GM23338 (cell line): ENCODE data around the gene UQCR11. TPM values are rescaled to one million over a fixed set of nuclear protein-coding genes. Genes with fewer than 3 reads are reported as not detected.

Experiments used
- ATAC-seq: fragments of 200-7000 bp; cut with Tn5 transposase; 3 replicates; pipeline ENCODE4 v1.9.1; 2020
- DNase-seq: peaks from one replicate; pipeline ENCODE4 v3.0.0-alpha.2; 2015; ENCODE audit warnings: low spot score
- H2AFZ ChIP-seq: fragments of 200-600 bp; sonication (generic); 2 replicates; pipeline ENCODE4 v1.8.0; 2016; ENCODE audit warnings: antibody characterized with exemption, mild to moderate bottlenecking, moderate library complexity
- H3F3A ChIP-seq: fragments of 200-600 bp; sonication (generic); replicated peaks from 2 replicates; pipeline ENCODE4 v1.8.0; 2017; ENCODE audit warnings: antibody characterized with exemption, mixed run types, low read depth
- H3K27ac ChIP-seq: fragments of 200-600 bp; sonication (generic); 2 replicates; pipeline ENCODE4 v1.6.1; 2016; ENCODE audit warnings: low read depth
- H3K27me3 ChIP-seq: fragments of 200-600 bp; sonication (generic); 2 replicates; pipeline ENCODE4 v1.8.0; 2016; ENCODE audit warnings: mild to moderate bottlenecking, mixed run types, moderate library complexity; ENCODE audit not compliant: insufficient read depth
- H3K36me3 ChIP-seq: fragments of 200-600 bp; sonication (generic); 2 replicates; pipeline ENCODE4 v1.8.0; 2016; ENCODE audit warnings: mild to moderate bottlenecking; ENCODE audit not compliant: insufficient read depth
- H3K4me1 ChIP-seq: fragments of 200-600 bp; sonication (generic); 2 replicates; pipeline ENCODE4 v1.8.0; 2016; ENCODE audit warnings: mild to moderate bottlenecking, moderate library complexity; ENCODE audit not compliant: insufficient read depth
- H3K4me2 ChIP-seq: fragments of 200-600 bp; sonication (generic); 2 replicates; pipeline ENCODE4 v1.7.1; 2017; ENCODE audit warnings: mixed run types
- H3K4me3 ChIP-seq: fragments of 200-600 bp; sonication (generic); 2 replicates; pipeline ENCODE4 v1.6.1; 2016; ENCODE audit warnings: mixed run types
- H3K79me2 ChIP-seq: fragments of 200-600 bp; sonication (generic); replicated peaks from 2 replicates; pipeline ENCODE4 v1.8.0; 2017; ENCODE audit warnings: mild to moderate bottlenecking; ENCODE audit not compliant: insufficient read depth
- H3K9me2 ChIP-seq: fragments of 200-600 bp; sonication (generic); 2 replicates; pipeline ENCODE4 v1.8.0; 2017; ENCODE audit not compliant: insufficient read depth
- H4K20me1 ChIP-seq: fragments of 200-600 bp; sonication (generic); replicated peaks from 2 replicates; pipeline ENCODE4 v1.8.0; 2017; ENCODE audit warnings: mild to moderate bottlenecking; ENCODE audit not compliant: insufficient read depth
- H3K27ac Mint-ChIP-seq: 2 replicates; pipeline ENCODE4 v1.8.0; 2020; ENCODE audit warnings: inconsistent platforms, mild to moderate bottlenecking, moderate library complexity, mixed read lengths
- H3K27me3 Mint-ChIP-seq: 3 replicates; pipeline ENCODE4 v1.8.0; 2022; ENCODE audit warnings: low read depth, mild to moderate bottlenecking, moderate library complexity, mixed read lengths, inconsistent platforms; ENCODE audit not compliant: insufficient read depth, poor library complexity
- H3K36me3 Mint-ChIP-seq: 3 replicates; pipeline ENCODE4 v1.8.0; 2021; ENCODE audit warnings: low read depth, mild to moderate bottlenecking, inconsistent platforms, moderate library complexity, mixed read lengths
- H3K4me1 Mint-ChIP-seq: 3 replicates; pipeline ENCODE4 v1.8.0; 2020; ENCODE audit warnings: mild to moderate bottlenecking, inconsistent platforms, mixed read lengths
- H3K4me3 Mint-ChIP-seq: 3 replicates; pipeline ENCODE4 v1.8.0; 2021; ENCODE audit warnings: moderate library complexity, mild to moderate bottlenecking, inconsistent platforms, mixed read lengths
- H3K9me3 Mint-ChIP-seq: 3 replicates; pipeline ENCODE4 v1.8.0; 2020; ENCODE audit warnings: moderate library complexity, mild to moderate bottlenecking, inconsistent platforms, mixed read lengths
- CREB1 ChIP-seq: fragments of 250-450 bp; sonication (Bioruptor Pico); IDR thresholded peaks from 2 replicates; pipeline ENCODE4 v1.5.0; 2020; ENCODE audit warnings: low read depth, mild to moderate bottlenecking, moderate library complexity
- CTCF ChIP-seq, 2 experiments: fragments of 200-600 bp in 1 of 2; sonication (generic) in 1 of 2; conservative IDR thresholded peaks; 2 replicates each; pipeline versions ENCODE4 v1.5.1 to v1.6.1; 2016 to 2017; ENCODE audit warnings: antibody characterized with exemption in 2 of 2, low read depth in 2 of 2, mild to moderate bottlenecking in 2 of 2, moderate library complexity in 1 of 2
- ETS1 ChIP-seq: IDR thresholded peaks from 2 replicates; pipeline ENCODE4 v1.6.1; 2016; ENCODE audit warnings: antibody characterized with exemption
- EZH2 ChIP-seq: fragments of 200-600 bp; sonication (generic); IDR thresholded peaks from one replicate; pipeline ENCODE4 v1.8.0; 2017; ENCODE audit warnings: antibody characterized with exemption, mild to moderate bottlenecking, low read depth; ENCODE audit not compliant: unreplicated experiment
- EZH2phosphoT487 ChIP-seq: fragments of 200-600 bp; sonication (generic); IDR thresholded peaks from one replicate; pipeline ENCODE4 v1.8.1; 2018; ENCODE audit warnings: antibody characterized with exemption; ENCODE audit not compliant: unreplicated experiment
- JUNB ChIP-seq: IDR thresholded peaks from one replicate; pipeline ENCODE4 v1.6.1; 2016; ENCODE audit warnings: antibody characterized with exemption; ENCODE audit not compliant: unreplicated experiment
- NANOG ChIP-seq: IDR thresholded peaks from 2 replicates; pipeline ENCODE4 v1.6.1; 2016; ENCODE audit warnings: antibody characterized with exemption, borderline replicate concordance
- POLR2AphosphoS5 ChIP-seq: IDR thresholded peaks from 2 replicates; pipeline ENCODE4 v1.6.1; 2016; ENCODE audit warnings: antibody characterized with exemption, low read depth
- REST ChIP-seq: IDR thresholded peaks from one replicate; pipeline ENCODE4 v1.6.1; 2018; ENCODE audit warnings: antibody characterized with exemption; ENCODE audit not compliant: unreplicated experiment
- STAT1 ChIP-seq: IDR thresholded peaks from one replicate; pipeline ENCODE4 v1.6.1; 2016; ENCODE audit warnings: antibody characterized with exemption; ENCODE audit not compliant: unreplicated experiment
- ZNF114 ChIP-seq: fragments of 250-450 bp; sonication (Bioruptor Pico); IDR thresholded peaks from 2 replicates; pipeline ENCODE4 v1.5.0; 2020; ENCODE audit warnings: mild to moderate bottlenecking, moderate library complexity
- ZNF331 ChIP-seq: fragments of 250-450 bp; sonication (Bioruptor Pico); IDR thresholded peaks from 2 replicates; pipeline ENCODE4 v1.5.0; 2020; ENCODE audit warnings: low read depth, mild to moderate bottlenecking, moderate library complexity
- ZNF462 ChIP-seq: fragments of 250-450 bp; sonication (Bioruptor Pico); IDR thresholded peaks from 2 replicates; pipeline ENCODE4 v1.5.0; 2020; ENCODE audit warnings: mild to moderate bottlenecking, moderate library complexity
- polyA plus RNA-seq: library from polyadenylated mRNA; unstranded; fragments of >200 nt; fragmentation: Nextera tagmentation; extraction: Ambion mirVana; gene quantifications from 2 replicates; pipeline ENCODE4 v1.2.1, GENCODE V29; 2016
- total RNA-seq: library from RNA; depleted of rRNA; stranded (reverse); fragments of >200 nt; shearing (Covaris generic); gene quantifications from 2 replicates; pipeline ENCODE4 v1.2.3, GENCODE V29; 2014

Gene UQCR11
- total and polyA plus RNA-seq, 2 experiments from 2014 or later = 46.4 to 413 TPM

GRCh38 chr19:1619094-1619439 is 13.8 kb upstream of the UQCR11 start:
- Histone ChIP-seq H3K79me2 (peaks cover 9% of the 10 kb centered on the region), H3K4me3 (no peak overlapping the region), H3K27ac (no peak overlapping the region), H3K27me3 (no peaks in the 10 kb centered on the region), H3K4me2 (no peak overlapping the region), H2AFZ (no peak overlapping the region), H3K9me2 (no peaks in the 10 kb centered on the region), H3K4me1 (no peaks in the 10 kb centered on the region), H3F3A (peaks cover 16% of the 10 kb centered on the region; the same call in 1 of the 2 replicates), H3K36me3 (peaks cover 27% of the 10 kb centered on the region), H4K20me1 (peaks cover 30% of the 10 kb centered on the region)
- H3K36me3 Mint-ChIP-seq = peaks cover 78% of the 10 kb centered on the region
- peaks cover 17% of the 10 kb centered on the region for H3K4me1 Mint-ChIP-seq
- H3K27ac Mint-ChIP-seq = no peak overlapping the region
- peaks cover 3% of the 10 kb centered on the region; the same call in 1 of the 3 replicates for H3K9me3 Mint-ChIP-seq
- DNase-seq (no peak), ATAC-seq (no peak)
- H3K4me3 Mint-ChIP-seq = no peak overlapping the region
- TF ChIP-seq EZH2phosphoT487 (no peak), STAT1 (no peak), JUNB (no peak), ETS1 (no peak), ZNF331 (CRISPR knock-in tag) (no peak), CREB1 (CRISPR knock-in tag) (no peak), ZNF114 (no peak), EZH2 (no peak), ZNF462 (no peak), NANOG (no peak), REST (no peak), CTCF (conservative IDR thresholded peaks at IDR 0.05; ENCODE audit: low read depth in 2 of 2) (no peak), POLR2AphosphoS5 (no peak)
- H3K27me3 Mint-ChIP-seq = peaks cover 22% of the 10 kb centered on the region
